Gastroesophageal sphincter (tissue), 3 donors: Measurements from ENCODE around the gene TUBGCP6.

ENCODE experiments used
- CTCF ChIP-seq, 4 experiments: fragments of 200-600 bp in 2 of 4; fragments of 450-650 bp in 2 of 4; sonication (generic) in 1 of 4; IDR thresholded peaks; one replicate each; pipeline ENCODE4 v1.5.1; 2017 to 2019; ENCODE audit warnings: antibody characterized with exemption in 4 of 4, mild to moderate bottlenecking in 2 of 4, moderate library complexity in 2 of 4
- EP300 ChIP-seq: sonication (generic); formaldehyde crosslinking; IDR thresholded peaks from one replicate; pipeline ENCODE4 v1.6.1; 2017; ENCODE audit warnings: antibody characterized with exemption, mild to moderate bottlenecking
- POLR2A ChIP-seq, 2 donors: fragments of 450-650 bp; IDR thresholded peaks; one replicate each; pipeline ENCODE4 v1.6.1; 2017; ENCODE audit warnings: antibody characterized with exemption in 2 of 2, mild to moderate bottlenecking in 2 of 2, moderate library complexity in 1 of 2

- TF ChIP-seq CTCF (IDR thresholded peaks at IDR 0.05) (no peak), POLR2A (IDR thresholded peaks at IDR 0.05) (no peak), EP300 (no peak)
These were observed 37.1 kb upstream of the TUBGCP6 start for GRCh38 chr22:50281957-50282356.
